GM23338 (cell line): ENCODE results near the gene GNPTG. TPM values are rescaled to one million over a fixed set of nuclear protein-coding genes. Genes with fewer than 3 reads are reported as not detected.

Experiments
- ATAC-seq: fragments of 200-7000 bp; cut with Tn5 transposase; 3 replicates; pipeline ENCODE4 v1.9.1; 2020
- DNase-seq: peaks from one replicate; pipeline ENCODE4 v3.0.0-alpha.2; 2015; ENCODE audit warnings: low spot score
- H2AFZ ChIP-seq: fragments of 200-600 bp; sonication (generic); 2 replicates; pipeline ENCODE4 v1.8.0; 2016; ENCODE audit warnings: antibody characterized with exemption, mild to moderate bottlenecking, moderate library complexity
- H3F3A ChIP-seq: fragments of 200-600 bp; sonication (generic); replicated peaks from 2 replicates; pipeline ENCODE4 v1.8.0; 2017; ENCODE audit warnings: antibody characterized with exemption, mixed run types, low read depth
- H3K27ac ChIP-seq: fragments of 200-600 bp; sonication (generic); 2 replicates; pipeline ENCODE4 v1.6.1; 2016; ENCODE audit warnings: low read depth
- H3K27me3 ChIP-seq: fragments of 200-600 bp; sonication (generic); 2 replicates; pipeline ENCODE4 v1.8.0; 2016; ENCODE audit warnings: mild to moderate bottlenecking, mixed run types, moderate library complexity; ENCODE audit not compliant: insufficient read depth
- H3K36me3 ChIP-seq: fragments of 200-600 bp; sonication (generic); 2 replicates; pipeline ENCODE4 v1.8.0; 2016; ENCODE audit warnings: mild to moderate bottlenecking; ENCODE audit not compliant: insufficient read depth
- H3K4me1 ChIP-seq: fragments of 200-600 bp; sonication (generic); 2 replicates; pipeline ENCODE4 v1.8.0; 2016; ENCODE audit warnings: mild to moderate bottlenecking, moderate library complexity; ENCODE audit not compliant: insufficient read depth
- H3K4me2 ChIP-seq: fragments of 200-600 bp; sonication (generic); 2 replicates; pipeline ENCODE4 v1.7.1; 2017; ENCODE audit warnings: mixed run types
- H3K4me3 ChIP-seq: fragments of 200-600 bp; sonication (generic); 2 replicates; pipeline ENCODE4 v1.6.1; 2016; ENCODE audit warnings: mixed run types
- H3K79me2 ChIP-seq: fragments of 200-600 bp; sonication (generic); replicated peaks from 2 replicates; pipeline ENCODE4 v1.8.0; 2017; ENCODE audit warnings: mild to moderate bottlenecking; ENCODE audit not compliant: insufficient read depth
- H3K9me2 ChIP-seq: fragments of 200-600 bp; sonication (generic); 2 replicates; pipeline ENCODE4 v1.8.0; 2017; ENCODE audit not compliant: insufficient read depth
- H4K20me1 ChIP-seq: fragments of 200-600 bp; sonication (generic); replicated peaks from 2 replicates; pipeline ENCODE4 v1.8.0; 2017; ENCODE audit warnings: mild to moderate bottlenecking; ENCODE audit not compliant: insufficient read depth
- H3K27ac Mint-ChIP-seq: 2 replicates; pipeline ENCODE4 v1.8.0; 2020; ENCODE audit warnings: inconsistent platforms, mild to moderate bottlenecking, moderate library complexity, mixed read lengths
- H3K27me3 Mint-ChIP-seq: 3 replicates; pipeline ENCODE4 v1.8.0; 2022; ENCODE audit warnings: low read depth, mild to moderate bottlenecking, moderate library complexity, mixed read lengths, inconsistent platforms; ENCODE audit not compliant: insufficient read depth, poor library complexity
- H3K36me3 Mint-ChIP-seq: 3 replicates; pipeline ENCODE4 v1.8.0; 2021; ENCODE audit warnings: low read depth, mild to moderate bottlenecking, inconsistent platforms, moderate library complexity, mixed read lengths
- H3K4me1 Mint-ChIP-seq: 3 replicates; pipeline ENCODE4 v1.8.0; 2020; ENCODE audit warnings: mild to moderate bottlenecking, inconsistent platforms, mixed read lengths
- H3K4me3 Mint-ChIP-seq: 3 replicates; pipeline ENCODE4 v1.8.0; 2021; ENCODE audit warnings: moderate library complexity, mild to moderate bottlenecking, inconsistent platforms, mixed read lengths
- H3K9me3 Mint-ChIP-seq: 3 replicates; pipeline ENCODE4 v1.8.0; 2020; ENCODE audit warnings: moderate library complexity, mild to moderate bottlenecking, inconsistent platforms, mixed read lengths
- EZH2 ChIP-seq: fragments of 200-600 bp; sonication (generic); IDR thresholded peaks from one replicate; pipeline ENCODE4 v1.8.0; 2017; ENCODE audit warnings: antibody characterized with exemption, mild to moderate bottlenecking, low read depth; ENCODE audit not compliant: unreplicated experiment
- REST ChIP-seq: IDR thresholded peaks from one replicate; pipeline ENCODE4 v1.6.1; 2018; ENCODE audit warnings: antibody characterized with exemption; ENCODE audit not compliant: unreplicated experiment
- STAT1 ChIP-seq: IDR thresholded peaks from one replicate; pipeline ENCODE4 v1.6.1; 2016; ENCODE audit warnings: antibody characterized with exemption; ENCODE audit not compliant: unreplicated experiment
- polyA plus RNA-seq: library from polyadenylated mRNA; unstranded; fragments of >200 nt; fragmentation: Nextera tagmentation; extraction: Ambion mirVana; gene quantifications from 2 replicates; pipeline ENCODE4 v1.2.1, GENCODE V29; 2016
- total RNA-seq: library from RNA; depleted of rRNA; stranded (reverse); fragments of >200 nt; shearing (Covaris generic); gene quantifications from 2 replicates; pipeline ENCODE4 v1.2.3, GENCODE V29; 2014

GNPTG gene
- total and polyA plus RNA-seq, 2 experiments from 2014 or later = 23.3 to 41.0 TPM

- H3K27me3 Mint-ChIP-seq = peaks cover 6% of the 10 kb centered on the region
- no peak overlapping the region for H3K27ac Mint-ChIP-seq
- no peak for TF ChIP-seq EZH2
These were observed 19.6 kb downstream of the GNPTG start for GRCh38 chr16:1371054-1371978.

GRCh38 chr16:1372292-1372950 is 20.7 kb downstream of the GNPTG start:
- Histone ChIP-seq H3K27me3 (no peaks in the 10 kb centered on the region), H3K4me2 (no peak overlapping the region), H3K9me2 (no peaks in the 10 kb centered on the region), H3K4me3 (no peak overlapping the region), H4K20me1 (peaks cover 6% of the 10 kb centered on the region), H3K27ac (no peak overlapping the region), H3F3A (no peaks in the 10 kb centered on the region), H3K79me2 (peaks cover 9% of the 10 kb centered on the region), H2AFZ (no peak overlapping the region), H3K36me3 (no peaks in the 10 kb centered on the region), H3K4me1 (no peaks in the 10 kb centered on the region)
- Mint-ChIP-seq H3K27me3 (peaks cover 4% of the 10 kb centered on the region), H3K4me1 (peaks cover 2% of the 10 kb centered on the region; the same call in 2 of the 3 replicates), H3K4me3 (no peak overlapping the region), H3K27ac (no peak overlapping the region), H3K9me3 (no peaks in the 10 kb centered on the region), H3K36me3 (peaks cover 14% of the 10 kb centered on the region; the same call in 2 of the 3 replicates)
- TF ChIP-seq STAT1 = no peak
- TF ChIP-seq REST = no peak
- ATAC-seq = no peak
- no peak for DNase-seq

More at GRCh38 chr16:1371054-1371978, 19.6 kb downstream of the GNPTG start:
- H3K9me3 Mint-ChIP-seq = no peaks in the 10 kb centered on the region
- no peak overlapping the region for H3K4me2 ChIP-seq
- H3K27me3 ChIP-seq = no peaks in the 10 kb centered on the region
- ATAC-seq = no peak
- H3K4me3 Mint-ChIP-seq = no peak overlapping the region
- peaks cover 12% of the 10 kb centered on the region; the same call in 2 of the 3 replicates for H3K36me3 Mint-ChIP-seq
- no peaks in the 10 kb centered on the region for H3F3A ChIP-seq
- H3K79me2 ChIP-seq = no peaks in the 10 kb centered on the region
- no peaks in the 10 kb centered on the region for H3K4me1 ChIP-seq
- no peak overlapping the region for H2AFZ ChIP-seq
- no peak overlapping the region for H3K27ac ChIP-seq
- H3K36me3 ChIP-seq = no peaks in the 10 kb centered on the region
- no peak overlapping the region for H3K4me3 ChIP-seq
- no peaks in the 10 kb centered on the region; the same call in 1 of the 2 replicates for H4K20me1 ChIP-seq
- H3K9me2 ChIP-seq = no peaks in the 10 kb centered on the region
- no peak for DNase-seq
- H3K4me1 Mint-ChIP-seq = peaks cover 2% of the 10 kb centered on the region; the same call in 2 of the 3 replicates
